ENCODE measurements around the gene CARD14. TPM values are rescaled to one million over a fixed set of nuclear protein-coding genes. Genes with fewer than 3 reads are reported as not detected.

The CARD14 gene
- total RNA-seq, 1 experiment from 2014 or later = 0.24 TPM

GRCh38 chr17:80244871-80245509, 75.2 kb downstream of the CARD14 start:
- H3K9ac ChIP-seq (ENCODE audit: extremely low read depth, insufficient read length, low read length) = no peak overlapping the region

More at GRCh38 chr17:80244871-80245509, 75.2 kb downstream of the CARD14 start:
- H2BK120ac ChIP-seq (ENCODE audit: low read depth, low read length, poor library complexity, severe bottlenecking) = no peak overlapping the region
- no peak overlapping the region for H4K5ac ChIP-seq (ENCODE audit: insufficient read length, low read depth, low read length)
- H3K23me2 ChIP-seq (ENCODE audit: insufficient read length, low read depth, low read length, poor library complexity, severe bottlenecking) = no peaks in the 10 kb centered on the region
- Mint-ChIP-seq H3K4me3 (no peak overlapping the region), H3K9me3 (no peaks in the 10 kb centered on the region), H3K36me3 (ENCODE audit: insufficient read depth in 1 of 3, low read depth in 3 of 3) (peaks cover 10 to 42% (median 24%) of the 10 kb centered on the region in 3 experiments), H3K4me1 (no peaks in the 10 kb centered on the region), H3K27ac (peak overlapping the region in 2 of 3 experiments; percentile 11 to 56; a peak in 3 of 7 replicates), H3K27me3 (ENCODE audit: low read depth) (no peaks in the 10 kb centered on the region; the same call in 1 of the 2 replicates)
- no peak overlapping the region for H3K4ac ChIP-seq (ENCODE audit: low read depth, low read length)
- H3K18ac ChIP-seq (ENCODE audit: insufficient read length, low read depth, low read length) = no peak overlapping the region
- no peaks in the 10 kb centered on the region for H3K79me1 ChIP-seq (ENCODE audit: insufficient read depth, low read depth, low read length, poor library complexity, severe bottlenecking)
- H3T11ph ChIP-seq (ENCODE audit: low read length) = no peak overlapping the region
- no peak overlapping the region for H3K56ac ChIP-seq (ENCODE audit: insufficient read length, low read depth, low read length)
- H3K9me3 ChIP-seq (ENCODE audit: control insufficient read depth, low read depth, low read length) = no peaks in the 10 kb centered on the region
- H3K4me2 ChIP-seq (ENCODE audit: insufficient read depth, insufficient read length, low read length) = no peak overlapping the region
- no peak overlapping the region for H3K23ac ChIP-seq (ENCODE audit: insufficient read length, low read depth, low read length)
- no peak for DNase-seq
- no peak overlapping the region for H2AK5ac ChIP-seq (ENCODE audit: insufficient read length, low read length)
- H4K20me1 ChIP-seq (ENCODE audit: control insufficient read depth, insufficient read depth, insufficient read length) = no peaks in the 10 kb centered on the region
- no peak overlapping the region for H4K8ac ChIP-seq (replicated peaks; ENCODE audit: insufficient read length, low read depth, low read length)
- no CpG with 5 or more reads among the region's 22 CpGs for WGBS (ENCODE audit: extremely low coverage, insufficient read length, low lambda C conversion rate)
- H3K27ac ChIP-seq (ENCODE audit: insufficient read length, low read depth, low read length) = no peak overlapping the region
- H2BK15ac ChIP-seq (ENCODE audit: low read depth, low read length) = no peak overlapping the region
- H2BK12ac ChIP-seq (ENCODE audit: insufficient read length, low read depth, low read length) = no peak overlapping the region
- H3K4me1 ChIP-seq (ENCODE audit: insufficient read depth, low read length) = no peaks in the 10 kb centered on the region
- H3K14ac ChIP-seq (ENCODE audit: insufficient read depth, low read length) = no peak overlapping the region
- H4K91ac ChIP-seq (ENCODE audit: insufficient read length, low read depth, low read length) = no peak overlapping the region
- H2BK20ac ChIP-seq (ENCODE audit: low read depth, low read length, poor library complexity, severe bottlenecking) = no peak overlapping the region
- H3K79me2 ChIP-seq (ENCODE audit: insufficient read depth, low read length) = no peaks in the 10 kb centered on the region
- H2BK5ac ChIP-seq (ENCODE audit: insufficient read length, low read length) = no peak overlapping the region
- H3K27me3 ChIP-seq (ENCODE audit: insufficient read depth, low read length) = no peaks in the 10 kb centered on the region
- no peak overlapping the region for H2AFZ ChIP-seq (ENCODE audit: low read length)
- TF ChIP-seq, protein P1, sequence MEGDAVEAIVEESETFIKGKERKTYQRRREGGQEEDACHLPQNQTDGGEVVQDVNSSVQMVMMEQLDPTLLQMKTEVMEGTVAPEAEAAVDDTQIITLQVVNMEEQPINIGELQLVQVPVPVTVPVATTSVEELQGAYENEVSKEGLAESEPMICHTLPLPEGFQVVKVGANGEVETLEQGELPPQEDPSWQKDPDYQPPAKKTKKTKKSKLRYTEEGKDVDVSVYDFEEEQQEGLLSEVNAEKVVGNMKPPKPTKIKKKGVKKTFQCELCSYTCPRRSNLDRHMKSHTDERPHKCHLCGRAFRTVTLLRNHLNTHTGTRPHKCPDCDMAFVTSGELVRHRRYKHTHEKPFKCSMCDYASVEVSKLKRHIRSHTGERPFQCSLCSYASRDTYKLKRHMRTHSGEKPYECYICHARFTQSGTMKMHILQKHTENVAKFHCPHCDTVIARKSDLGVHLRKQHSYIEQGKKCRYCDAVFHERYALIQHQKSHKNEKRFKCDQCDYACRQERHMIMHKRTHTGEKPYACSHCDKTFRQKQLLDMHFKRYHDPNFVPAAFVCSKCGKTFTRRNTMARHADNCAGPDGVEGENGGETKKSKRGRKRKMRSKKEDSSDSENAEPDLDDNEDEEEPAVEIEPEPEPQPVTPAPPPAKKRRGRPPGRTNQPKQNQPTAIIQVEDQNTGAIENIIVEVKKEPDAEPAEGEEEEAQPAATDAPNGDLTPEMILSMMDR (conservative IDR thresholded peaks at IDR 0.05) = no peak
